Measurements from ENCODE around the gene CACNA1G.

Gene CACNA1G

GRCh38 chr17:50517011-50517410, 43.5 kb upstream of the CACNA1G start:
- no peak overlapping the region for H2BK5ac ChIP-seq (ENCODE audit: low read length)
- no peak overlapping the region for H3K4me3 ChIP-seq (ENCODE audit: low read length)
- H3K36me3 ChIP-seq (ENCODE audit: control insufficient read depth, insufficient read depth, low read length): no peaks in the 10 kb centered on the region
- no peak overlapping the region for H3K27ac ChIP-seq (ENCODE audit: low read depth, low read length)
- no peak overlapping the region for H2BK120ac ChIP-seq (ENCODE audit: low read depth, low read length)
- H4K8ac ChIP-seq (ENCODE audit: low read depth, low read length): no peak overlapping the region
- no peak overlapping the region for H3K56ac ChIP-seq (ENCODE audit: low read length)
- WGBS (ENCODE audit: extremely low coverage, insufficient coverage, low lambda C conversion rate): no CpG with 5 or more reads among the region's 4 CpGs
- H3K79me1 ChIP-seq (ENCODE audit: low read length): no peaks in the 10 kb centered on the region
- no peak overlapping the region for H3K23ac ChIP-seq (ENCODE audit: low read length)
- no peak overlapping the region for H3K4ac ChIP-seq (ENCODE audit: low read depth, low read length)
- no peaks in the 10 kb centered on the region for H3K4me1 ChIP-seq (ENCODE audit: control insufficient read depth, low read depth, low read length)
- no peak overlapping the region for H3K18ac ChIP-seq (ENCODE audit: low read length)
- H3K4me2 ChIP-seq (ENCODE audit: low read length): no peak overlapping the region
- no peaks in the 10 kb centered on the region for H3K79me2 ChIP-seq (ENCODE audit: control insufficient read depth, insufficient read depth, low read length)
- no peak overlapping the region for H4K5ac ChIP-seq (ENCODE audit: low read length)
- H2BK15ac ChIP-seq (replicated peaks; ENCODE audit: low read depth): no peak overlapping the region
- no peaks in the 10 kb centered on the region for H3K27me3 ChIP-seq (ENCODE audit: insufficient read depth, low read length, poor library complexity)
- H3K9ac ChIP-seq (ENCODE audit: low read length): no peak overlapping the region
- no peak for DNase-seq
- no peak overlapping the region for H2AK5ac ChIP-seq (ENCODE audit: low read length)

- H3K79me2 ChIP-seq (ENCODE audit: control insufficient read depth, insufficient read depth, low read length): no peaks in the 10 kb centered on the region
- H3K4ac ChIP-seq (ENCODE audit: low read depth, low read length): no peak overlapping the region
- H4K8ac ChIP-seq (ENCODE audit: low read depth, low read length): no peak overlapping the region
- no peak overlapping the region for H2AK5ac ChIP-seq (ENCODE audit: low read length)
- H2BK120ac ChIP-seq (ENCODE audit: low read depth, low read length): no peak overlapping the region
- H3K27ac ChIP-seq (ENCODE audit: low read depth, low read length): no peak overlapping the region
- no peak overlapping the region for H3K4me2 ChIP-seq (ENCODE audit: low read length)
- no peak overlapping the region for H3K9ac ChIP-seq (ENCODE audit: low read length)
- H2BK5ac ChIP-seq (ENCODE audit: low read length): no peak overlapping the region
- H3K36me3 ChIP-seq (ENCODE audit: control insufficient read depth, insufficient read depth, low read length): no peaks in the 10 kb centered on the region
- H4K5ac ChIP-seq (ENCODE audit: low read length): no peak overlapping the region
- no peak overlapping the region for H2BK15ac ChIP-seq (replicated peaks; ENCODE audit: low read depth)
- no peak overlapping the region for H3K18ac ChIP-seq (ENCODE audit: low read length)
- no peaks in the 10 kb centered on the region for H3K4me1 ChIP-seq (ENCODE audit: control insufficient read depth, low read depth, low read length)
- no peak overlapping the region for H3K4me3 ChIP-seq (ENCODE audit: low read length)
- no peak overlapping the region for H3K23ac ChIP-seq (ENCODE audit: low read length)
- DNase-seq: peak; percentile 44
- H3K56ac ChIP-seq (ENCODE audit: low read length): no peak overlapping the region
- no peaks in the 10 kb centered on the region for H3K79me1 ChIP-seq (ENCODE audit: low read length)
- no CpG with 5 or more reads among the region's 8 CpGs for WGBS (ENCODE audit: extremely low coverage, insufficient coverage, low lambda C conversion rate)
- no peaks in the 10 kb centered on the region for H3K27me3 ChIP-seq (ENCODE audit: insufficient read depth, low read length, poor library complexity)
These were observed 42.8 kb upstream of the CACNA1G start for GRCh38 chr17:50517504-50518383.

GRCh38 chr17:50518384-50519023, 42.0 kb upstream of the CACNA1G start:
- no peak for DNase-seq
- no peak overlapping the region for H3K27ac ChIP-seq (ENCODE audit: low read depth, low read length)
- H2BK5ac ChIP-seq (ENCODE audit: low read length): no peak overlapping the region
- no peak overlapping the region for H3K56ac ChIP-seq (ENCODE audit: low read length)
- no peaks in the 10 kb centered on the region for H3K79me1 ChIP-seq (ENCODE audit: low read length)
- H3K18ac ChIP-seq (ENCODE audit: low read length): no peak overlapping the region
- no peaks in the 10 kb centered on the region for H3K79me2 ChIP-seq (ENCODE audit: control insufficient read depth, insufficient read depth, low read length)
- H3K4me3 ChIP-seq (ENCODE audit: low read length): no peak overlapping the region
- no peaks in the 10 kb centered on the region for H3K4me1 ChIP-seq (ENCODE audit: control insufficient read depth, low read depth, low read length)
- no peaks in the 10 kb centered on the region for H3K27me3 ChIP-seq (ENCODE audit: insufficient read depth, low read length, poor library complexity)
- H3K23ac ChIP-seq (ENCODE audit: low read length): no peak overlapping the region
- no peak overlapping the region for H3K4ac ChIP-seq (ENCODE audit: low read depth, low read length)
- no peak overlapping the region for H3K9ac ChIP-seq (ENCODE audit: low read length)
- WGBS (ENCODE audit: extremely low coverage, insufficient coverage, low lambda C conversion rate): no CpG with 5 or more reads among the region's 13 CpGs
- H4K8ac ChIP-seq (ENCODE audit: low read depth, low read length): no peak overlapping the region
- H2BK15ac ChIP-seq (replicated peaks; ENCODE audit: low read depth): no peak overlapping the region
- H3K36me3 ChIP-seq (ENCODE audit: control insufficient read depth, insufficient read depth, low read length): no peaks in the 10 kb centered on the region
- no peak overlapping the region for H4K5ac ChIP-seq (ENCODE audit: low read length)
- H2BK120ac ChIP-seq (ENCODE audit: low read depth, low read length): no peak overlapping the region
- no peak overlapping the region for H2AK5ac ChIP-seq (ENCODE audit: low read length)
- H3K4me2 ChIP-seq (ENCODE audit: low read length): no peak overlapping the region

GRCh38 chr17:50519141-50519834, 41.2 kb upstream of the CACNA1G start:
- H2BK15ac ChIP-seq (replicated peaks; ENCODE audit: low read depth): no peak overlapping the region
- no peaks in the 10 kb centered on the region for H3K79me1 ChIP-seq (ENCODE audit: low read length)
- no peaks in the 10 kb centered on the region for H3K36me3 ChIP-seq (ENCODE audit: control insufficient read depth, insufficient read depth, low read length)
- WGBS (ENCODE audit: extremely low coverage, insufficient coverage, low lambda C conversion rate): no CpG with 5 or more reads among the region's 8 CpGs
- H3K9ac ChIP-seq (ENCODE audit: low read length): no peak overlapping the region
- H3K56ac ChIP-seq (ENCODE audit: low read length): no peak overlapping the region
- no peaks in the 10 kb centered on the region for H3K27me3 ChIP-seq (ENCODE audit: insufficient read depth, low read length, poor library complexity)
- no peak overlapping the region for H3K18ac ChIP-seq (ENCODE audit: low read length)
- no peak for DNase-seq
- H3K4me3 ChIP-seq (ENCODE audit: low read length): no peak overlapping the region
- H2BK5ac ChIP-seq (ENCODE audit: low read length): no peak overlapping the region
- H2BK120ac ChIP-seq (ENCODE audit: low read depth, low read length): no peak overlapping the region
- no peaks in the 10 kb centered on the region for H3K4me1 ChIP-seq (ENCODE audit: control insufficient read depth, low read depth, low read length)
- no peak overlapping the region for H4K5ac ChIP-seq (ENCODE audit: low read length)
- H4K8ac ChIP-seq (ENCODE audit: low read depth, low read length): no peak overlapping the region
- H3K4ac ChIP-seq (ENCODE audit: low read depth, low read length): no peak overlapping the region
- H2AK5ac ChIP-seq (ENCODE audit: low read length): no peak overlapping the region
- no peak overlapping the region for H3K23ac ChIP-seq (ENCODE audit: low read length)
- no peak overlapping the region for H3K4me2 ChIP-seq (ENCODE audit: low read length)
- H3K27ac ChIP-seq (ENCODE audit: low read depth, low read length): no peak overlapping the region
- no peaks in the 10 kb centered on the region for H3K79me2 ChIP-seq (ENCODE audit: control insufficient read depth, insufficient read depth, low read length)

GRCh38 chr17:50520483-50520882, 40.0 kb upstream of the CACNA1G start:
- Histone ChIP-seq H3K79me1 (ENCODE audit: low read length) (no peaks in the 10 kb centered on the region), H3K18ac (ENCODE audit: low read length) (no peak overlapping the region)
- WGBS (ENCODE audit: extremely low coverage, insufficient coverage, low lambda C conversion rate): no CpG with 5 or more reads among the region's 2 CpGs

More at GRCh38 chr17:50520483-50520882, 40.0 kb upstream of the CACNA1G start:
- Histone ChIP-seq H3K4me1 (ENCODE audit: control insufficient read depth, low read depth, low read length) (no peaks in the 10 kb centered on the region), H3K36me3 (ENCODE audit: control insufficient read depth, insufficient read depth, low read length) (no peaks in the 10 kb centered on the region), H3K27ac (ENCODE audit: low read depth, low read length) (no peak overlapping the region), H3K23ac (ENCODE audit: low read length) (no peak overlapping the region), H3K4me2 (ENCODE audit: low read length) (no peak overlapping the region), H3K56ac (ENCODE audit: low read length) (no peak overlapping the region), H3K9ac (ENCODE audit: low read length) (no peak overlapping the region), H2BK15ac (replicated peaks; ENCODE audit: low read depth) (no peak overlapping the region), H3K4ac (ENCODE audit: low read depth, low read length) (no peak overlapping the region), H2BK5ac (ENCODE audit: low read length) (no peak overlapping the region), H2AK5ac (ENCODE audit: low read length) (no peak overlapping the region), H3K79me2 (ENCODE audit: control insufficient read depth, insufficient read depth, low read length) (no peaks in the 10 kb centered on the region), H3K4me3 (ENCODE audit: low read length) (no peak overlapping the region), H4K5ac (ENCODE audit: low read length) (no peak overlapping the region), H4K8ac (ENCODE audit: low read depth, low read length) (no peak overlapping the region), H2BK120ac (ENCODE audit: low read depth, low read length) (no peak overlapping the region), H3K27me3 (ENCODE audit: insufficient read depth, low read length, poor library complexity) (no peaks in the 10 kb centered on the region)
- DNase-seq: no peak

Data from mesendoderm (in vitro differentiated cells).